ENCODE results near the gene MRPL33.

MRPL33 gene

GRCh38 chr2:27810455-27810854 lies 38.9 kb downstream of the MRPL33 start:
- no peak for DNase-seq

- no peak for DNase-seq
Observed at GRCh38 chr2:27811768-27812167, 40.2 kb downstream of the MRPL33 start.

DNA sequence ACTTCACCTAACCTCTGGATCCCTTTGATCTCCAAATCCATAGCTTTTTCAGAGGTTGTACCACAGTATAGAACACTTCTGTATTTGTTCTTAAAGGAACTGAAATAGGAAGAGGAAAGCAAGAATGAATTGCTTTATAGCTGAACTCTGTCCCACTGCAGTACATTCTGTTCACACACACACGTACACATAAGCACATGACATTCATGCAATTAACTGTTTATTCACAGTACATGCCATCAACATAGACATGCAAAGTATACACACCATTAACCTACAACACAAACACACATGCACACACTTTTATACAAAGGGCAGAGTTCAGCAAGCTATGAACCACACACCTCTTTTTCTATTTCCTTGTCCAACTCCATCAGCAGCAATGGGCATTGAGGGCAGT lies 43.2 kb downstream of the MRPL33 start:
- no peak for DNase-seq

- no peak for DNase-seq
Observed at GRCh38 chr2:27815860-27816438, 44.4 kb downstream of the MRPL33 start.

DNA sequence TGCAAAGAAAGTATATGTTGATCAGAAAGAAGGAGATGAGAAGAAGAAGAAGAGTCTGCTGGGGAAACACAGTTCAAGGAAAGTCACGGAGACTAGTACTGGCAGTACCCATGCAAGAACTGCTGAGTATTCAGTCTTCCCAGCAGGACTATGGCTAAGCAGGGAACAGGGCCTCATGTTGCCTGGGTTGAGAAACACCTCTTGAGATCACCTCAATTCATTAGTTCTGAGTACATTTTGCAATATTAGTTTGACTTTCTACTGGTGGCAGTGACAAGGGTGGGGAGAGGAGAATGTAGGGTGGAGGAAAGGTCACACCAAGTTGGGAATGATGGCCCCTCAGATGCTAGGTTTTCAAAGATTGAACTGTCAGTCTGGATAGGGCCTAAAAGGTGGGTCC lies 50.5 kb downstream of the MRPL33 start:
- no peak for DNase-seq

DNA sequence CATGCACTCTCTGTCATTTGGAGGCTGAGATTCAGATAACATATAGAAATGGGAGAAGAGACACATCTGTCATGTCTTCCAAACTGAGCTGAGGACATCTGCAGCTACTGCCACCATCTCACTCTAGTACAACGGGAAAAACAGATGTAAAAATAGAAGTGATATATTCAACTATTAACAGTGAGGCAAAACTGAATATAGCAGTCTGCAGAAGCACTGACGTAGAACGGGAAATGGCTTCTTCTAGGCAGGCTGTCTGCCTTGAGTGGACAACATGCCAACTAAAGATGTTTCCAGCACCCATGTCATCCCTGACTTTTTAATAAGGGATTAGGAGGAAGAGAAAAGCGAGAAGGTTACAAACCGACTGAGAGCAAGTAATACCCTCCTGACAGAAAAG lies 51.6 kb downstream of the MRPL33 start:
- DNase-seq: no peak

DNA sequence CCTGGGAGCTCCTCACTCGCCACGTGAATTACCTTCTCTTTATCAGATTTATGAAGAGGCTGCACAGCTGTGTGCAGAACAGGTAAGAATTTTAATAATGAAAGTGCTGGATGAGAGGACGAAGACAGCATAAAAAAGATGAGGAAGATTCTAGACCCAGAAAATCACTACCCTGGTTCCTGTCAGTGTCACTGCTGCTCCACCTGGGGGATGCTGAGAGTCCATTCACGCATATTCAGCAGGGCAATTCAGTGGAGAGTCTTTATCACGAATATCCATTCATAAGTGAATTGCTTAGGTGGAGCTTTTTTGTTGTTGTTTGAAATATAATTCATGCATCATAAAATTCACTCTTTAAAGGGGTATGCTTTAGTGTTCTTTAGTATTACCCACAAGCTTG lies 52.0 kb downstream of the MRPL33 start:
- DNase-seq: no peak

- no peak for DNase-seq
Observed at GRCh38 chr2:27824401-27824800, 52.9 kb downstream of the MRPL33 start.

- peak; percentile 6 for DNase-seq
Observed at GRCh38 chr2:27828305-27828704, 56.8 kb downstream of the MRPL33 start.

Measured in NCI-H345 (cell line).